GM12878 (cell line): ENCODE results near the gene PPP2R2D. TPM values are rescaled to one million over a fixed set of nuclear protein-coding genes. Genes with fewer than 3 reads are reported as not detected.

Experiments
- ATAC-seq: fragments of 200-7000 bp; cut with Tn5 transposase; 3 replicates; pipeline ENCODE4 v1.9.1; 2020; ENCODE audit warnings: mild to moderate bottlenecking, moderate library complexity
- BruUV-seq: library from RNA; stranded (reverse); fragments of 400-500 nt; replicated peaks from 2 replicates; lab custom pipeline; 2021; lab: Mats Ljungman, UMichigan
- CTCF ChIA-PET: fragments of 300-600 bp; sonication (Branson Sonifier 250); formaldehyde crosslinking; extraction: SDS; loops from one replicate; lab custom pipeline; 2021; ENCODE audit warnings: inconsistent platforms; lab: Yijun Ruan, JAX
- POLR2A ChIA-PET: fragments of 350-600 bp; formaldehyde crosslinking; extraction: SDS; loops from one replicate; lab custom pipeline; 2021; ENCODE audit warnings: inconsistent platforms; lab: Charles Lee
- RAD21 ChIA-PET: fragments of 300-600 bp; sonication (Branson Sonifier 250); formaldehyde crosslinking; loops from one replicate; lab custom pipeline; 2023; ENCODE audit warnings: antibody characterized with exemption; ENCODE audit not compliant: unreplicated experiment; lab: Charles Lee
- SMC1A ChIA-PET: fragments of 300-600 bp; sonication (Branson Sonifier 250); formaldehyde crosslinking; loops from one replicate; lab custom pipeline; 2023; ENCODE audit not compliant: unreplicated experiment, uncharacterized antibody; lab: Charles Lee
- DNase-seq: peaks from one replicate; pipeline ENCODE4 v3.0.0-alpha.2; 2011; ENCODE audit warnings: low read depth, low spot score
- FAIRE-seq: peaks from 3 replicates; lab custom pipeline; 2011; peaks lifted over from hg19 to GRCh38; lab: Jason Lieb, UNC
- H2AFZ ChIP-seq: 2 replicates; pipeline ENCODE4 v1.6.0; 2011; ENCODE audit warnings: low read depth, low read length, control low read depth; ENCODE audit not compliant: control insufficient read depth
- H3K27ac ChIP-seq: 2 replicates; pipeline ENCODE4 v1.5.1; 2011; ENCODE audit warnings: control low read depth; ENCODE audit not compliant: control insufficient read depth, insufficient read depth
- H3K27me3 ChIP-seq, 2 experiments: replicated peaks in 1 of 2; 2 replicates each; pipeline versions ENCODE4 v1.6.0 to v1.6.1; 2011; ENCODE audit warnings: low read length in 1 of 2; ENCODE audit not compliant: control insufficient read depth in 2 of 2, insufficient read depth in 2 of 2
- H3K36me3 ChIP-seq, 2 experiments: 2 replicates each; pipeline ENCODE4 v1.5.1; 2011; ENCODE audit warnings: low read length in 1 of 2; ENCODE audit not compliant: control insufficient read depth in 2 of 2, insufficient read depth in 2 of 2
- H3K4me1 ChIP-seq: 2 replicates; pipeline ENCODE4 v1.6.1; 2011; ENCODE audit warnings: mild to moderate bottlenecking, low read length, moderate library complexity, mixed read lengths; ENCODE audit not compliant: control insufficient read depth, insufficient read depth
- H3K4me2 ChIP-seq: 2 replicates; pipeline ENCODE4 v1.6.0; 2011; ENCODE audit warnings: control low read depth; ENCODE audit not compliant: control insufficient read depth, insufficient read depth
- H3K4me3 ChIP-seq: fragments of 200-600 bp; sonication (generic); 2 replicates; pipeline ENCODE4 v1.5.1; 2016
- H3K79me2 ChIP-seq: 2 replicates; pipeline ENCODE4 v1.6.0; 2011; ENCODE audit warnings: low read length; ENCODE audit not compliant: control insufficient read depth, insufficient read depth
- H3K9ac ChIP-seq: 2 replicates; pipeline ENCODE4 v1.8.0; 2011; ENCODE audit warnings: low read length, control low read depth, mixed read lengths; ENCODE audit not compliant: control insufficient read depth, insufficient read depth
- H3K9me3 ChIP-seq: replicated peaks from 3 replicates; pipeline ENCODE4 v1.5.1; 2011; ENCODE audit warnings: mild to moderate bottlenecking, low read length; ENCODE audit not compliant: control insufficient read depth, insufficient read depth
- H4K20me1 ChIP-seq: 2 replicates; pipeline ENCODE4 v1.6.0; 2011; ENCODE audit not compliant: control insufficient read depth, insufficient read depth
- ATF7 ChIP-seq: fragments of 450-650 bp; IDR thresholded peaks from 2 replicates; pipeline ENCODE4 v1.6.1; 2016; ENCODE audit warnings: low read depth, mild to moderate bottlenecking
- CUX1 ChIP-seq: IDR thresholded peaks from 2 replicates; pipeline ENCODE4 v1.6.1; 2012; ENCODE audit warnings: improper control_type of control experiment, low read depth, low read length; ENCODE audit not compliant: insufficient replicate concordance
- JUNB ChIP-seq: IDR thresholded peaks from 2 replicates; pipeline ENCODE4 v1.6.1; 2016; ENCODE audit warnings: antibody characterized with exemption, mild to moderate bottlenecking
- NRF1 ChIP-seq: conservative IDR thresholded peaks from 2 replicates; pipeline ENCODE4 v1.6.1; 2011; ENCODE audit warnings: mild to moderate bottlenecking, low read depth, low read length, improper control_type of control experiment
- POLR2A ChIP-seq: IDR thresholded peaks from 2 replicates; pipeline ENCODE4 v1.6.1; 2011; ENCODE audit warnings: low read depth, mild to moderate bottlenecking, low read length
- RCOR1 ChIP-seq: conservative IDR thresholded peaks from 2 replicates; pipeline ENCODE4 v1.6.1; 2012; ENCODE audit warnings: low read depth, low read length, improper control_type of control experiment
- SREBF1 ChIP-seq: IDR thresholded peaks from 2 replicates; pipeline ENCODE4 v1.6.1; 2012; ENCODE audit warnings: mild to moderate bottlenecking, low read length
- TCF7 ChIP-seq: IDR thresholded peaks from 2 replicates; pipeline ENCODE4 v1.6.1; 2014; ENCODE audit warnings: antibody characterized with exemption, borderline replicate concordance
- ZNF24 ChIP-seq: fragments of 450-650 bp; IDR thresholded peaks from 2 replicates; pipeline ENCODE4 v1.6.1; 2017; ENCODE audit warnings: antibody characterized with exemption, mild to moderate bottlenecking
- ZZZ3 ChIP-seq: IDR thresholded peaks from 2 replicates; pipeline ENCODE4 v1.6.1; 2011; ENCODE audit warnings: low read depth; ENCODE audit not compliant: control insufficient read depth, insufficient read length
- WGBS: methylation state at CpG from one replicate; pipeline ENCODE4 v1.1.6; 2016; ENCODE audit warnings: low lambda C conversion rate; ENCODE audit not compliant: insufficient replicate concordance, insufficient coverage; ENCODE audit errors: missing lambda C conversion rate; 5-methylcytosine and 5-hydroxymethylcytosine counted together
- in situ Hi-C: fragments of 300-500 bp; cut with MboI; formaldehyde crosslinking; loops from 9 replicates; pipeline ENCODE4 v1.14.3; 2018; ENCODE audit warnings: mixed read lengths
- intact Hi-C: fragments of 100-400 bp; cut with micrococcal nuclease; formaldehyde crosslinking; loops from one replicate; pipeline ENCODE4 v1.14.2; 2022; ENCODE audit not compliant: unreplicated experiment
- polyA plus RNA-seq, 11 experiments: library from polyadenylated mRNA; depleted of rRNA in 4 of 11; unstranded in 6 of 11; stranded (reverse) in 5 of 11; fragments of >200 nt; fragmentation: Nextera tagmentation in 4 of 11; fragmentation: Illumina TruSeq in 1 of 11; extraction: Ambion mirVana in 4 of 11; extraction: Trizol in 1 of 11; gene quantifications; 1 replicate in 1 of 11; 2 replicates in 10 of 11; pipeline versions ENCODE4 v1.2.1 to v1.2.3, GENCODE V29; 2011 to 2016; ENCODE audit warnings: inconsistent platforms in 2 of 11, missing spikeins in 2 of 11, low read depth in 1 of 11
- total RNA-seq, 4 experiments: library from RNA; depleted of rRNA in 3 of 4; stranded (reverse); fragments of >200 nt in 3 of 4; fragmentation: Illumina TruSeq in 1 of 4; extraction: Trizol in 1 of 4; gene quantifications; 2 replicates each; pipeline versions ENCODE4 v1.2.1 to v1.2.3, GENCODE V29; 2013 to 2021
- TF ChIP-seq, protein P1 (sequence below): IDR thresholded peaks from 2 replicates; pipeline ENCODE4 v1.6.1; 2012; ENCODE audit warnings: low read depth, low read length, improper control_type of control experiment

Gene PPP2R2D
- total and polyA plus RNA-seq, 10 of the 15 experiments (the other 5 are each of a cell fraction or from before 2014, with no cell fraction given): 2.8 to 41.9 (median 21.8) TPM

- Histone ChIP-seq H3K4me2 (no peak overlapping the region), H3K79me2 (peaks cover 33% of the 10 kb centered on the region), H3K9me3 (no peaks in the 10 kb centered on the region), H3K4me3 (no peak overlapping the region), H2AFZ (no peak overlapping the region), H3K27ac (no peak overlapping the region), H3K36me3 (peaks cover 13 to 16% of the 10 kb centered on the region in 2 experiments), H3K27me3 (no peaks in the 10 kb centered on the region), H3K4me1 (peaks cover 11% of the 10 kb centered on the region), H4K20me1 (no peaks in the 10 kb centered on the region), H3K9ac (no peak overlapping the region)
- DNase-seq (no peak), FAIRE-seq (no peak), ATAC-seq (no peak)
- CTCF ChIA-PET: no interaction called here
- intact Hi-C loops: no loop called here
- WGBS: 94% methylated on average over 2 of the region's 2 CpGs
- BruUV-seq: no TSS peak
- in situ Hi-C loops: no loop called here
- POLR2A ChIA-PET: no interaction called here
- SMC1A ChIA-PET: no interaction called here
- peak; percentile 56; the same call in 1 of the 2 replicates for TF ChIP-seq ATF7
- TF ChIP-seq, protein P1, sequence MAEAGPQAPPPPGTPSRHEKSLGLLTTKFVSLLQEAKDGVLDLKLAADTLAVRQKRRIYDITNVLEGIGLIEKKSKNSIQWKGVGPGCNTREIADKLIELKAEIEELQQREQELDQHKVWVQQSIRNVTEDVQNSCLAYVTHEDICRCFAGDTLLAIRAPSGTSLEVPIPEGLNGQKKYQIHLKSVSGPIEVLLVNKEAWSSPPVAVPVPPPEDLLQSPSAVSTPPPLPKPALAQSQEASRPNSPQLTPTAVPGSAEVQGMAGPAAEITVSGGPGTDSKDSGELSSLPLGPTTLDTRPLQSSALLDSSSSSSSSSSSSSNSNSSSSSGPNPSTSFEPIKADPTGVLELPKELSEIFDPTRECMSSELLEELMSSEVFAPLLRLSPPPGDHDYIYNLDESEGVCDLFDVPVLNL: no peak
- RAD21 ChIA-PET: no interaction called here
Measured at GRCh38 chr10:131933696-131934086, 32.9 kb downstream of the PPP2R2D start.

- CTCF ChIA-PET: no interaction called here
- FAIRE-seq (no peak), DNase-seq (no peak), ATAC-seq (no peak)
- no peaks in the 10 kb centered on the region for H4K20me1 ChIP-seq
- no peaks in the 10 kb centered on the region for H3K27me3 ChIP-seq
- H3K27ac ChIP-seq: no peak overlapping the region; the same call in 1 of the 2 replicates
- no peaks in the 10 kb centered on the region for H3K4me1 ChIP-seq
- in situ Hi-C loops: no loop called here
- H3K4me3 ChIP-seq: no peak overlapping the region
- H3K9me3 ChIP-seq: no peaks in the 10 kb centered on the region
- POLR2A ChIA-PET: interaction anchor here (0.6 kb wide), 1 partner anchor 18 kb away, joined by 4 read pairs; no protein-coding TSS in a partner anchor
- peaks cover 22% of the 10 kb centered on the region for H3K79me2 ChIP-seq
- H3K36me3 ChIP-seq: peaks cover 13% of the 10 kb centered on the region in 2 experiments
- RAD21 ChIA-PET: no interaction called here
- WGBS: 98% methylated on average over 8 of the region's 8 CpGs
- no peak for TF ChIP-seq ZZZ3
- TF ChIP-seq RCOR1: no peak
- no peak for TF ChIP-seq TCF7
- TF ChIP-seq CUX1: no peak
- no peak for TF ChIP-seq NRF1
- TF ChIP-seq POLR2A: no peak
- TF ChIP-seq, protein P1: no peak
- TF ChIP-seq ZNF24: no peak
- TF ChIP-seq JUNB: no peak
- no peak for TF ChIP-seq SREBF1
- no peak overlapping the region for H3K9ac ChIP-seq
- TSS peak; percentile 40 for BruUV-seq
- H2AFZ ChIP-seq: no peak overlapping the region
- SMC1A ChIA-PET: no interaction called here
- intact Hi-C loops: no loop called here
- no peak overlapping the region for H3K4me2 ChIP-seq
Measured at GRCh38 chr10:131934769-131935168, 34.0 kb downstream of the PPP2R2D start.
